AG10803 (cell line): ENCODE data around the gene EXOC3L2.
"Not testable (repeated sequence)": the region's sequence is repeated elsewhere in the genome, so short reads cannot be mapped to it uniquely, and the experiment has no call there.

Source experiments
- DNase-seq: peaks from one replicate; pipeline ENCODE4 v3.0.0; 2010; ENCODE audit warnings: low read depth
- H3K4me3 ChIP-seq: 2 replicates; pipeline ENCODE4 v1.5.1; 2011; ENCODE audit warnings: mild to moderate bottlenecking, low read length, control low read depth
- CTCF ChIP-seq: conservative IDR thresholded peaks from 2 replicates; pipeline ENCODE4 v1.5.1; 2011; ENCODE audit warnings: mild to moderate bottlenecking, low read length, control low read depth, inconsistent platforms

Gene EXOC3L2

GRCh38 chr19:45243144-45243732 lies 2.0 kb downstream of the EXOC3L2 start:
- no peak overlapping the region for H3K4me3 ChIP-seq
- DNase-seq = no peak
- TF ChIP-seq CTCF = no peak

GRCh38 chr19:45238556-45238955 lies 6.7 kb downstream of the EXOC3L2 start:
- no peak for TF ChIP-seq CTCF

GRCh38 chr19:45235485-45235884 lies 9.7 kb downstream of the EXOC3L2 start:
- H3K4me3 ChIP-seq = no peak overlapping the region
- no peak for DNase-seq
- TF ChIP-seq CTCF = no peak

More at GRCh38 chr19:45238556-45238955, 6.7 kb downstream of the EXOC3L2 start:
- no peak for DNase-seq
- H3K4me3 ChIP-seq = no peak overlapping the region

- TF ChIP-seq CTCF = no peak
- H3K4me3 ChIP-seq = no peak overlapping the region
- no peak for DNase-seq
Measured at GRCh38 chr19:45234089-45234869, 10.9 kb downstream of the EXOC3L2 start.

GRCh38 chr19:45231891-45232290 lies 13.3 kb downstream of the EXOC3L2 start:
- no peak overlapping the region for H3K4me3 ChIP-seq
- no peak for DNase-seq
- TF ChIP-seq CTCF = no peak

GRCh38 chr19:45229056-45229455 lies 16.2 kb downstream of the EXOC3L2 start:
- not testable (repeated sequence) for DNase-seq, H3K4me3 ChIP-seq

GRCh38 chr19:45224645-45225044 lies 20.6 kb downstream of the EXOC3L2 start:
- no peak for DNase-seq
- no peak for TF ChIP-seq CTCF
- no peak overlapping the region for H3K4me3 ChIP-seq
